PC-3 (cell line): ENCODE measurements around the gene PRXL2B.

Experiments
- EZH2phosphoT487 ChIP-seq: fragments of 300-600 bp; sonication (generic); IDR thresholded peaks from 2 replicates; pipeline ENCODE4 v1.6.1; 2018; ENCODE audit warnings: mild to moderate bottlenecking, antibody characterized with exemption, low read length, borderline replicate concordance
- TF ChIP-seq, protein P1 (sequence below): fragments of 300-600 bp; sonication (generic); conservative IDR thresholded peaks from 2 replicates; pipeline ENCODE4 v1.5.1; 2017; ENCODE audit warnings: antibody characterized with exemption, low read depth, mild to moderate bottlenecking, low read length

DNA sequence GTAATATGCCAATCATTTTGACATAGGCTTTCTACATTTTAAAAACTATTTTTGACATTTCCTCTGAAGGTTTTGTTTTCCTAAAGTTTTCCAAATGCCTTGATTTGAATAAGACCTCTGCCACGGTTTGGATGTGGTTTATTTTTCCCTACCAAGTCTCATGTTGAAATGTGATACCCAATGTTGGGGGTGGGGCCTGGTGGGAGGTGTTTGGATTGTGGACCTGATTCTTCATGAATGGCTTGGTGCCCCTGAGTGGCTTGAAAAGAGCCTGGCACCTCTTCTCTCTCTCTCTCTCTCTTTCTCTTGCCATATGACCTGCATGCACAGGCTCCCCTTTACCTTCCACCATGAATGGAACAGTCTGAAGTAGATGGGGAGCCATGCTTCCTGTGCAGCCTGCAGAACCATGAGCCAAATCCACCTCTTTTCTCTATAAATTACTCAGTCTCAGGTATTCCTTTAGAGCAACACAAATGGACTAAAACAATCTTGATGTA lies 31.4 kb downstream of the PRXL2B start:
- TF ChIP-seq, protein P1, sequence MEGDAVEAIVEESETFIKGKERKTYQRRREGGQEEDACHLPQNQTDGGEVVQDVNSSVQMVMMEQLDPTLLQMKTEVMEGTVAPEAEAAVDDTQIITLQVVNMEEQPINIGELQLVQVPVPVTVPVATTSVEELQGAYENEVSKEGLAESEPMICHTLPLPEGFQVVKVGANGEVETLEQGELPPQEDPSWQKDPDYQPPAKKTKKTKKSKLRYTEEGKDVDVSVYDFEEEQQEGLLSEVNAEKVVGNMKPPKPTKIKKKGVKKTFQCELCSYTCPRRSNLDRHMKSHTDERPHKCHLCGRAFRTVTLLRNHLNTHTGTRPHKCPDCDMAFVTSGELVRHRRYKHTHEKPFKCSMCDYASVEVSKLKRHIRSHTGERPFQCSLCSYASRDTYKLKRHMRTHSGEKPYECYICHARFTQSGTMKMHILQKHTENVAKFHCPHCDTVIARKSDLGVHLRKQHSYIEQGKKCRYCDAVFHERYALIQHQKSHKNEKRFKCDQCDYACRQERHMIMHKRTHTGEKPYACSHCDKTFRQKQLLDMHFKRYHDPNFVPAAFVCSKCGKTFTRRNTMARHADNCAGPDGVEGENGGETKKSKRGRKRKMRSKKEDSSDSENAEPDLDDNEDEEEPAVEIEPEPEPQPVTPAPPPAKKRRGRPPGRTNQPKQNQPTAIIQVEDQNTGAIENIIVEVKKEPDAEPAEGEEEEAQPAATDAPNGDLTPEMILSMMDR = no peak
- no peak for TF ChIP-seq EZH2phosphoT487
